HCT116 (cell line): ENCODE data around the gene LFNG. TPM values are rescaled to one million over a fixed set of nuclear protein-coding genes. Genes with fewer than 3 reads are reported as not detected.

Experiments used
- ATAC-seq: fragments of 200-7000 bp; cut with Tn5 transposase; 2 replicates; pipeline ENCODE4 v1.9.1; 2020; ENCODE audit warnings: mild to moderate bottlenecking, moderate library complexity
- BruUV-seq: library from RNA; stranded (reverse); fragments of 400-500 nt; replicated peaks from 2 replicates; lab custom pipeline; 2021; lab: Mats Ljungman, UMichigan
- CTCF ChIA-PET: fragments of 300-600 bp; sonication (Branson Sonifier 250); formaldehyde crosslinking; loops from one replicate; lab custom pipeline; 2021; ENCODE audit warnings: antibody characterized with exemption; lab: Charles Lee
- POLR2A ChIA-PET: fragments of 300-600, 350-600 bp; sonication (Branson Sonifier 250); formaldehyde crosslinking; loops from one replicate; lab custom pipeline; 2021; ENCODE audit warnings: antibody characterized with exemption; lab: Charles Lee
- RAD21 ChIA-PET, 2 experiments: fragments of 300-600 bp; sonication (Branson Sonifier 250); formaldehyde crosslinking; loops; one replicate each; lab custom pipeline; 2023; ENCODE audit warnings: low total read pairs in 2 of 2; ENCODE audit not compliant: uncharacterized antibody in 2 of 2, unreplicated experiment in 2 of 2, low non-redundant PET in 1 of 2; lab: Charles Lee
- DNase-seq: peaks from one replicate; pipeline ENCODE4 v3.0.0-alpha.2; 2010; ENCODE audit warnings: low read depth, low spot score
- H2AFZ ChIP-seq: fragments of 200-600 bp; shearing (Covaris generic), sonication (generic); 2 replicates; pipeline ENCODE4 v1.6.1; 2017; ENCODE audit warnings: low read depth, mixed run types, mixed read lengths, antibody characterized with exemption, low read length; ENCODE audit not compliant: poor library complexity, severe bottlenecking
- H3K27ac ChIP-seq: 2 replicates; pipeline ENCODE4 v1.5.1; 2012; ENCODE audit warnings: low read depth, low read length
- H3K27me3 ChIP-seq: fragments of 200-600 bp; sonication (generic); 2 replicates; pipeline ENCODE4 v1.6.1; 2016; ENCODE audit warnings: mixed run types, low read length, mixed read lengths; ENCODE audit not compliant: insufficient read depth
- H3K36me3 ChIP-seq, 2 experiments: fragments of 200-500 bp in 1 of 2; fragments of 200-600 bp in 1 of 2; sonication (Bioruptor generic) in 1 of 2; sonication (generic) in 1 of 2; 2 replicates each; pipeline versions ENCODE4 v1.5.1 to v1.6.1; 2014 to 2016; ENCODE audit warnings: low read length in 2 of 2, inconsistent platforms in 1 of 2, mixed read lengths in 1 of 2, mixed run types in 1 of 2; ENCODE audit not compliant: insufficient read depth in 2 of 2, control insufficient read depth in 1 of 2
- H3K4me1 ChIP-seq, 2 experiments: fragments of 200-600 bp in 1 of 2; sonication (generic) in 1 of 2; 2 replicates each; pipeline versions ENCODE4 v1.5.1 to v1.6.1; 2012 to 2017; ENCODE audit warnings: low read length in 2 of 2, inconsistent platforms in 1 of 2, mild to moderate bottlenecking in 1 of 2, mixed read lengths in 1 of 2, mixed run types in 1 of 2, moderate library complexity in 1 of 2; ENCODE audit not compliant: insufficient read depth in 2 of 2, control insufficient read depth in 1 of 2
- H3K4me2 ChIP-seq: fragments of 200-600 bp; sonication (generic); 2 replicates; pipeline ENCODE4 v1.6.1; 2017; ENCODE audit warnings: mixed run types, low read length, mixed read lengths
- H3K4me3 ChIP-seq, 2 experiments: fragments of 200-600 bp in 1 of 2; sonication (generic) in 1 of 2; replicated peaks in 1 of 2; 2 replicates each; pipeline ENCODE4 v1.5.1; 2011 to 2016; ENCODE audit warnings: low read length in 2 of 2, control low read depth in 1 of 2, low read depth in 1 of 2, mild to moderate bottlenecking in 1 of 2, mixed read lengths in 1 of 2, mixed run types in 1 of 2
- H3K79me2 ChIP-seq: fragments of 200-600 bp; sonication (generic); 2 replicates; pipeline ENCODE4 v1.6.1; 2017; ENCODE audit warnings: mild to moderate bottlenecking, mixed run types, low read length, moderate library complexity, mixed read lengths; ENCODE audit not compliant: insufficient read depth
- H3K9ac ChIP-seq: fragments of 200-600 bp; sonication (generic); 2 replicates; pipeline ENCODE4 v1.6.1; 2016; ENCODE audit warnings: low read length, mixed read lengths
- H3K9me2 ChIP-seq: fragments of 200-600 bp; sonication (generic), shearing (Covaris generic); 2 replicates; pipeline ENCODE4 v1.6.1; 2017; ENCODE audit warnings: mixed run types, mild to moderate bottlenecking, moderate library complexity; ENCODE audit not compliant: insufficient read depth
- H3K9me3 ChIP-seq, 2 experiments: fragments of 200-500 bp in 1 of 2; fragments of 200-600 bp in 1 of 2; sonication (Bioruptor generic) in 1 of 2; sonication (generic) in 1 of 2; 2 replicates each; pipeline ENCODE4 v1.6.1; 2014 to 2017; ENCODE audit warnings: low read length in 2 of 2, mixed read lengths in 2 of 2, inconsistent platforms in 1 of 2, low read depth in 1 of 2, mild to moderate bottlenecking in 1 of 2, mixed run types in 1 of 2, moderate library complexity in 1 of 2; ENCODE audit not compliant: control insufficient read depth in 1 of 2, insufficient read depth in 1 of 2
- H4K20me1 ChIP-seq: fragments of 200-600 bp; sonication (generic), shearing (Covaris generic); 2 replicates; pipeline ENCODE4 v1.6.1; 2017; ENCODE audit warnings: mixed run types, mild to moderate bottlenecking, moderate library complexity; ENCODE audit not compliant: insufficient read depth
- ATF3 ChIP-seq: IDR thresholded peaks from 2 replicates; pipeline ENCODE4 v1.6.1; 2012
- CTCF ChIP-seq, 3 experiments: fragments of 200-600 bp in 1 of 3; sonication (generic) in 1 of 3; IDR thresholded peaks in 2 of 3; conservative IDR thresholded peaks in 1 of 3; 2 replicates each; pipeline ENCODE4 v1.5.1; 2012 to 2017; ENCODE audit warnings: low read depth in 2 of 3, low read length in 2 of 3, antibody characterized with exemption in 1 of 3, borderline replicate concordance in 1 of 3, control low read depth in 1 of 3, mild to moderate bottlenecking in 1 of 3, mixed read lengths in 1 of 3, mixed run types in 1 of 3, moderate library complexity in 1 of 3; ENCODE audit not compliant: insufficient read depth in 1 of 3
- EZH2 ChIP-seq: fragments of 200-600 bp; sonication (generic); IDR thresholded peaks from 2 replicates; pipeline ENCODE4 v1.6.1; 2017; ENCODE audit warnings: antibody characterized with exemption, mixed run types
- JUND ChIP-seq: IDR thresholded peaks from 2 replicates; pipeline ENCODE4 v1.6.1; 2012
- MAX ChIP-seq: IDR thresholded peaks from 2 replicates; pipeline ENCODE4 v1.6.1; 2012
- POLR2AphosphoS5 ChIP-seq: IDR thresholded peaks from 2 replicates; pipeline ENCODE4 v1.6.1; 2011; ENCODE audit warnings: mild to moderate bottlenecking, low read depth, low read length, moderate library complexity
- TCF7L2 ChIP-seq: IDR thresholded peaks from 2 replicates; pipeline ENCODE4 v1.7.0; 2011; ENCODE audit warnings: borderline replicate concordance, inconsistent platforms; ENCODE audit not compliant: insufficient read depth, insufficient read length; ENCODE audit errors: extremely low read depth
- ZFX ChIP-seq: fragments of 450-650 bp; IDR thresholded peaks from 2 replicates; pipeline ENCODE4 v1.6.1; 2017
- ZNF274 ChIP-seq: fragments of 200-500 bp; sonication (Bioruptor generic); IDR thresholded peaks from 2 replicates; pipeline ENCODE4 v1.6.1; 2014; ENCODE audit warnings: mild to moderate bottlenecking, low read depth, low read length, inconsistent platforms
- intact Hi-C: fragments of 100-400 bp; cut with micrococcal nuclease; formaldehyde crosslinking; loops from 2 replicates; pipeline ENCODE4 v1.10.0; 2022
- total RNA-seq: library from RNA; stranded (reverse); gene quantifications from one replicate; pipeline ENCODE4 v1.2.1, GENCODE V29; 2021; ENCODE audit not compliant: unreplicated experiment

LFNG gene
- total RNA-seq, 1 experiment from 2014 or later = 14.3 TPM

- Histone ChIP-seq H3K79me2 (no peaks in the 10 kb centered on the region), H3K27ac (no peak overlapping the region), H3K4me3 (no peak overlapping the region), H3K4me1 (peaks cover 11 to 21% of the 10 kb centered on the region in 2 experiments; a peak in 2 of 4 replicates), H3K4me2 (no peak overlapping the region), H3K36me3 (no peaks in the 10 kb centered on the region), H2AFZ (no peak overlapping the region), H4K20me1 (no peaks in the 10 kb centered on the region), H3K9me2 (no peaks in the 10 kb centered on the region), H3K9ac (no peak overlapping the region), H3K27me3 (no peaks in the 10 kb centered on the region), H3K9me3 (no peaks in the 10 kb centered on the region)
- RAD21 ChIA-PET = no interaction called here
- intact Hi-C loops = no loop called here
- no peak for TF ChIP-seq POLR2AphosphoS5
- DNase-seq (no peak), ATAC-seq (no peak)
- CTCF ChIA-PET = no interaction called here
- no TSS peak for BruUV-seq
- POLR2A ChIA-PET = no interaction called here
Observed at GRCh38 chr7:2474813-2475677, 44.5 kb upstream of the LFNG start.

GRCh38 chr7:2475678-2476015, 43.9 kb upstream of the LFNG start:
- Histone ChIP-seq H3K4me3 (no peak overlapping the region), H3K9me3 (no peaks in the 10 kb centered on the region), H3K4me1 (peaks cover 11 to 21% of the 10 kb centered on the region in 2 experiments; a peak in 2 of 4 replicates), H3K9ac (no peak overlapping the region), H3K27ac (no peak overlapping the region), H3K36me3 (no peaks in the 10 kb centered on the region), H3K27me3 (no peaks in the 10 kb centered on the region), H3K4me2 (no peak overlapping the region), H3K79me2 (no peaks in the 10 kb centered on the region), H2AFZ (no peak overlapping the region), H4K20me1 (no peaks in the 10 kb centered on the region), H3K9me2 (no peaks in the 10 kb centered on the region)
- CTCF ChIA-PET = no interaction called here
- ATAC-seq (no peak), DNase-seq (no peak)
- RAD21 ChIA-PET = no interaction called here
- intact Hi-C loops = no loop called here
- TF ChIP-seq CTCF (IDR thresholded peaks at IDR 0.05 in 2 of 3, conservative IDR thresholded peaks at IDR 0.05 in 1 of 3; ENCODE audit: borderline replicate concordance in 1 of 3, insufficient read depth in 1 of 3, low read depth in 2 of 3, low read length in 2 of 3) = no peak
- TF ChIP-seq ATF3 = no peak
- TF ChIP-seq ZNF274 = no peak
- no peak for TF ChIP-seq TCF7L2
- no peak for TF ChIP-seq ZFX
- no peak for TF ChIP-seq POLR2AphosphoS5
- TF ChIP-seq MAX = no peak
- no peak for TF ChIP-seq JUND
- no peak for TF ChIP-seq EZH2
- no TSS peak for BruUV-seq
- POLR2A ChIA-PET = no interaction called here
